WI38 (cell line): ENCODE data around the gene ANKUB1.

ENCODE experiments used
- H3K4me3 ChIP-seq: 2 replicates; pipeline ENCODE4 v1.5.1; 2011; ENCODE audit warnings: low read depth, mild to moderate bottlenecking, control low read depth, low read length
- TF ChIP-seq, protein P1 (sequence below): IDR thresholded peaks from 2 replicates; pipeline ENCODE4 v1.5.1; 2012; ENCODE audit warnings: low read depth, mild to moderate bottlenecking, control low read depth, low read length

The ANKUB1 gene

DNA sequence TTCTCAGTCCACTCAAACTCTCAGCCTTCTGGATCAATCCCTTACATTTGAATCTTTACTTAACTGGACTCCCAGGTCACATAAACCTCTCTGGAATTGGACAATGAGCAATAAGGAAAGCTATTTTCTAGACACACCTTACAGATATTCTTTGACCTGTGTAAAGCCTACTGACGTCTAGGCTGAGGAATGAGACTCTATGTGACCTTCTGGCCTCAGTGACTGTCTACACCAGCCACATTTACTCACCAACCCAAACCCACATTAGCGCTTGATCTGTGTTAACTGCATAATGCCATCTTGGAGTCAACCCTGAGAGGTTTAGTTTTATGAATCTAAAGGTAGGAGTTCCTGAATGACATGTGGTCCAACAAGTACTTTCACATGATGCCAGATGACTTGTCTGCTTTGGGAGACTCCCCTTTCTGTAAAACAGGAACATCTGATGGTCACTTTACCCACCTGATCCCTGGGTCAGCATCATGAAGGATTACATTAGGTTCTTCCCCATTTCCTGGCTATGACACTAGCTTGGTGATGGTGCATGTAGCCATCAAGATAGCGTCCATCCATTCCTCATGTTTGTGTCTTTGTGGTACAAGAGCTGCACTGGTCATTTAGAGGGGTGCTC is 28.7 kb downstream of the ANKUB1 start:
- TF ChIP-seq, protein P1, sequence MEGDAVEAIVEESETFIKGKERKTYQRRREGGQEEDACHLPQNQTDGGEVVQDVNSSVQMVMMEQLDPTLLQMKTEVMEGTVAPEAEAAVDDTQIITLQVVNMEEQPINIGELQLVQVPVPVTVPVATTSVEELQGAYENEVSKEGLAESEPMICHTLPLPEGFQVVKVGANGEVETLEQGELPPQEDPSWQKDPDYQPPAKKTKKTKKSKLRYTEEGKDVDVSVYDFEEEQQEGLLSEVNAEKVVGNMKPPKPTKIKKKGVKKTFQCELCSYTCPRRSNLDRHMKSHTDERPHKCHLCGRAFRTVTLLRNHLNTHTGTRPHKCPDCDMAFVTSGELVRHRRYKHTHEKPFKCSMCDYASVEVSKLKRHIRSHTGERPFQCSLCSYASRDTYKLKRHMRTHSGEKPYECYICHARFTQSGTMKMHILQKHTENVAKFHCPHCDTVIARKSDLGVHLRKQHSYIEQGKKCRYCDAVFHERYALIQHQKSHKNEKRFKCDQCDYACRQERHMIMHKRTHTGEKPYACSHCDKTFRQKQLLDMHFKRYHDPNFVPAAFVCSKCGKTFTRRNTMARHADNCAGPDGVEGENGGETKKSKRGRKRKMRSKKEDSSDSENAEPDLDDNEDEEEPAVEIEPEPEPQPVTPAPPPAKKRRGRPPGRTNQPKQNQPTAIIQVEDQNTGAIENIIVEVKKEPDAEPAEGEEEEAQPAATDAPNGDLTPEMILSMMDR = no peak
- no peak overlapping the region for H3K4me3 ChIP-seq

DNA sequence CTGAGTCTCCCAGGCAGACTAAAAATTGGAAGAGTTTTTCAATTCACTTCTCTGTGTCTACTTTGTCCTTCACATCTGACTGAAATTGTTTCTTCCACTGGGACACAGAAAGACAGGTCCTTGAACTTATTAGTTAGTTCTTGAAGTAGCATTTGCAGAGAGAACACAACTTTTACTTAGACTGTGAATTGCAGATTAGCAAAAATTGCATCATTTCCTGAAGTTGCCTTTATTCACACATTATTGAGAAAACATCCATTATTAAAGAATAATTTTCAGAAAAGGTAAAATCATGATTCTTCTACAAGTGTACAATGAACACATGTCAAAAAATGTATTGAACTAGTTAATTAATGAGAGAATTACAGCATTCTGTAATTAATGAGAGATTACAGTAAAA is 38.6 kb downstream of the ANKUB1 start:
- TF ChIP-seq, protein P1 = no peak
- H3K4me3 ChIP-seq = no peak overlapping the region

DNA sequence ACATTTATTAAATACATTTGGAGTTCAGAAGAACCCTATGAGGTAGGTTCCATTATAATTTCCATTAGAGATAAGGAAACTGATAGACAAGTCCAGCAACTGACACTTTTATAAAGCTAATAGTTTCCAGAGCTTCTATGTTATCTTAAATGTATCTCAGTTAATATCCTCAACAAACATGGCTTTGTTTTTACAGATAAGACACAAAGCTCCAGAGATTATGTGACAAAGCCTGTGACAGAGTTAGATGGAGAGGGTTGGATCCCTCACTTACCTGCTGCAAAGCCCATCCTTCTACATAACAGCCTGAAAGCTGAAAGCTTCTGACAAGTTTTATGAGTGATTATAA is 39.6 kb downstream of the ANKUB1 start:
- TF ChIP-seq, protein P1 = no peak
- H3K4me3 ChIP-seq = peak overlapping the region; percentile 78

DNA sequence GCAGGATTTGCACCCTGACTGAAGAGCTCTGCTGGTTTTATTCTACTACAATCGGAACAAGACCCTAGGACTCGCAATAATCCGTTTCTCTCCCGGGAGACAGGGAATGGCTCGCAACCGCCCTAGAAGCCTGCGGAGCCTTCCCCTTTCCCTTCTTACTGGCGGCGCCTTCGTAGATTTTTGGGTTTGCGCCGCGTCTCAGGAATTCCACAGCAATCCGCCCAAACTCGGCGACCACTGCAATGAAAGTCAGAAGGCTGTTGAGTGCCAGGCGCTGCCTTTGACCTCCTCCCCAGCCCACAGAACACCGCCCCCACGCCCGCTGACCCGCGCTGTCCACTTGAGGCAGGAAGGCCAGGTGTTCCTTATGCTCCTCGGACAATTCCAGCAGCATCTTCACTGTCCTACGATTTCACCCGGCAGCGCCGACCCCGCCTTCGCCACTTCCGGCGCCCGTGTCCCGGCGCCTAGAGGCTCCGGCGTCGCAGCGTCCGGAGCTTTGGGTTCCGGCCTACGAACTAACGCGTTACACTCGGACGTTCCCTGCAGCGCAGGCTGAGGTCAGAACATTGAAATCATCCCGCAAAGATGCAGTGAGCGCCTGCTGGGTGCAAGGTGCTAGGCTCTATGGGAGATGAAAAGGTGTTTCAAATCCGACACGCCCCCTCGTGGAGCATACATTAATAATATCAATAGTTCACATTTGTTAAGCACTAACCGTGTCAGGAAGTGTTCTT is 40.1 kb downstream of the ANKUB1 start, which contains the start of gene COMMD2:
COMMD2 (minus strand) TSS at position 439 of the 737 bp plus-strand sequence; CDS start at position 394, 45 bp downstream.
- TF ChIP-seq, protein P1 = no peak
- peak within 1 kb of the TSS; percentile 78 for H3K4me3 ChIP-seq

DNA sequence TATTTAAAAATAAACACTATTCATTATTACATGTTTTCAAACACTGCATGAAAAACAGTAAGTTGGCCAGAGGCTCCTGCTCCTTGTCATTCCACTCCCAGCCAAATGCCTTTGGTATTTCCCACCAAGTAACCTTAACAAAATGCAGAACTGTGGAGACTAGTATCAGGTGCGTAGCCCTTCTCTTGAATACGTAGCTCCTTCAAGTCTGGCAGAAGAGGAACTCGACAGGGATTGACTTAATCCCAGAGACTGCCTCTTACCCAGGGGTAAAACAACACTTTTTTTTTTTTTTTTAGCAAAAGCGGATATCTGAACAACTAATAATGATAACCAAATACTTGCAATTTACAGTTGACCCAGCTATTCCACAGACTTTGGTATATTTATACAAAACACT is 40.8 kb downstream of the ANKUB1 start:
- TF ChIP-seq, protein P1 = no peak
- peak overlapping the region; percentile 78 for H3K4me3 ChIP-seq

DNA sequence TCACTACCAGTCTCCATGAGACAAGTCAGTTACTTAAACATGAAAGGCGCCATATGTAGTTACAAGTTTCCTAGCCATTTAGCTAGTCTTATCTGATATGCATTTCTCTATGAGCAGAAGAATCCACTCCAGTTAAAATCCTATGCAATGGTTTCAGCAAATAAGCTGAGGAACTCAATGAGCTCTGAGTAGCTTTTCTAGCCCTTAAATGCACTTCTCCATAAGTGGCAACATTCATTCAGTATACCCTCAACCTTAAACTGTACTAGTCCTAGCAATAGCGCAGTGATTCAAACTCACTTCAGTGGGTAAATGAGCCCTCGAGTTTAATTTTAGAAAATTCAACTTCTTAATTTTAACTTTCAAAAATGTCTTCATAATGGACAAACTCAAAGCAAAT is 47.7 kb downstream of the ANKUB1 start:
- TF ChIP-seq, protein P1 = no peak

DNA sequence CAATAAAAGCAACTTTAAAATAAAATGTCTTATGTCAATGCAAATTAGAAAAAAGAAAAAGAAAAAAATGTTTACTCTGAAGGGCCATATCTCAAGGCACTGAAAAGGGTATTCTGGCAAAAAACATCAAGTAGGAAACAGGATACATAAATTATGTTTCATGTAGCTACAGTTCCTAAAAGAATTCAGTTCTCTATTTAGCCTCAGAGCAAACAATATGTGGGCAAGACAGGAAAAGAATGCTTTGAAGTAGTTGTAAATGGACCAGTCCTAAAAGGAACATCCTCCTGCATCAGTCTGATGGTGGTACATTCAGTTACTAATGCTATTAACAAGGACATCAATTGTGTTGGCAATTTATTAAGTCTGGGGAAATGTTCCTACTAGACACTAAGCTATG is 48.2 kb downstream of the ANKUB1 start:
- TF ChIP-seq, protein P1 = no peak
- H3K4me3 ChIP-seq = no peak overlapping the region

More for the DNA sequence above, 47.7 kb downstream of the ANKUB1 start:
- no peak overlapping the region for H3K4me3 ChIP-seq
